AG04450 (cell line): ENCODE data around the gene SLIT3. TPM values are rescaled to one million over a fixed set of nuclear protein-coding genes. Genes with fewer than 3 reads are reported as not detected.

Experiments
- CTCF ChIA-PET: fragments of 300-600, 350-600 bp; formaldehyde crosslinking; extraction: SDS; loops from one replicate; lab custom pipeline; 2022; ENCODE audit warnings: antibody characterized with exemption, inconsistent platforms; lab: Charles Lee
- POLR2A ChIA-PET: fragments of 350-600 bp; formaldehyde crosslinking; extraction: SDS; loops from one replicate; lab custom pipeline; 2021; ENCODE audit warnings: antibody characterized with exemption, inconsistent platforms; lab: Yijun Ruan, JAX
- DNase-seq: peaks from one replicate; pipeline ENCODE4 v3.0.0-alpha.2; 2011; ENCODE audit warnings: low read depth, low spot score
- H3K27ac ChIP-seq: one replicate; pipeline ENCODE4 v1.5.1; 2012; ENCODE audit warnings: low read depth, low read length, control low read depth
- H3K27me3 ChIP-seq: one replicate; pipeline ENCODE4 v1.6.0; 2012; ENCODE audit warnings: low read length; ENCODE audit not compliant: control insufficient read depth, insufficient read depth
- H3K4me3 ChIP-seq: 2 replicates; pipeline ENCODE4 v1.5.1; 2011; ENCODE audit warnings: mild to moderate bottlenecking, low read depth, low read length, control low read depth
- H3K9me3 ChIP-seq: 2 replicates; pipeline ENCODE4 v1.5.1; 2012; ENCODE audit warnings: low read length; ENCODE audit not compliant: control insufficient read depth, insufficient read depth
- polyA plus RNA-seq: library from polyadenylated mRNA; depleted of rRNA; stranded (reverse); fragments of >200 nt; gene quantifications from 2 replicates; pipeline ENCODE4 v1.2.3, GENCODE V29; 2011
- TF ChIP-seq, protein P1 (sequence below): IDR thresholded peaks from 2 replicates; pipeline ENCODE4 v1.5.1; 2011; ENCODE audit warnings: low read depth, low read length, control low read depth, inconsistent platforms

Gene SLIT3
- polyA plus RNA-seq, 1 experiment: 0.26 TPM

DNA sequence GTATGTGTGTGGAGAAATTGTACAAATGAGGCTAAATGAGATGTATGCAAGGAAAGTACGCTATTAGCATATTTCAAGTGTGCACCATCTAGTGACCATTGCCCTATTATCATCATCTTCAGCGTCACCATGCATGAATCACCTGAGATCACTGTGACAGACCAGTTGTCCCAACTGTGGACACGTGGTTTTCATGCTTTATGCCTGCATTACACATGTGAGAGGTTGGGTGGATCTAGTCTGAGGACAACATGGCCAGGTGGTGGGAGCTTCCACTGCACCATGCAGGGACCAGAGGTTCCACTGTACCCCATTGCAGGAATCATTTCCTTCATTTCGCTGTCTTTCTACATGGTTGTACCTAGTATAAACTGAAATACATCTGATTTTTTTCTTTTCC lies 329.8 kb downstream of the SLIT3 start:
- Histone ChIP-seq H3K4me3 (no peak overlapping the region), H3K27ac (no peak overlapping the region), H3K9me3 (no peaks in the 10 kb centered on the region), H3K27me3 (no peaks in the 10 kb centered on the region)
- ChIA-PET CTCF (interaction anchor here (1.4 kb wide), 1 partner anchor 16 kb away, joined by 3 read pairs; no protein-coding TSS in a partner anchor), POLR2A (no interaction called here)
- TF ChIP-seq, protein P1, sequence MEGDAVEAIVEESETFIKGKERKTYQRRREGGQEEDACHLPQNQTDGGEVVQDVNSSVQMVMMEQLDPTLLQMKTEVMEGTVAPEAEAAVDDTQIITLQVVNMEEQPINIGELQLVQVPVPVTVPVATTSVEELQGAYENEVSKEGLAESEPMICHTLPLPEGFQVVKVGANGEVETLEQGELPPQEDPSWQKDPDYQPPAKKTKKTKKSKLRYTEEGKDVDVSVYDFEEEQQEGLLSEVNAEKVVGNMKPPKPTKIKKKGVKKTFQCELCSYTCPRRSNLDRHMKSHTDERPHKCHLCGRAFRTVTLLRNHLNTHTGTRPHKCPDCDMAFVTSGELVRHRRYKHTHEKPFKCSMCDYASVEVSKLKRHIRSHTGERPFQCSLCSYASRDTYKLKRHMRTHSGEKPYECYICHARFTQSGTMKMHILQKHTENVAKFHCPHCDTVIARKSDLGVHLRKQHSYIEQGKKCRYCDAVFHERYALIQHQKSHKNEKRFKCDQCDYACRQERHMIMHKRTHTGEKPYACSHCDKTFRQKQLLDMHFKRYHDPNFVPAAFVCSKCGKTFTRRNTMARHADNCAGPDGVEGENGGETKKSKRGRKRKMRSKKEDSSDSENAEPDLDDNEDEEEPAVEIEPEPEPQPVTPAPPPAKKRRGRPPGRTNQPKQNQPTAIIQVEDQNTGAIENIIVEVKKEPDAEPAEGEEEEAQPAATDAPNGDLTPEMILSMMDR: no peak
- no peak for DNase-seq

DNA sequence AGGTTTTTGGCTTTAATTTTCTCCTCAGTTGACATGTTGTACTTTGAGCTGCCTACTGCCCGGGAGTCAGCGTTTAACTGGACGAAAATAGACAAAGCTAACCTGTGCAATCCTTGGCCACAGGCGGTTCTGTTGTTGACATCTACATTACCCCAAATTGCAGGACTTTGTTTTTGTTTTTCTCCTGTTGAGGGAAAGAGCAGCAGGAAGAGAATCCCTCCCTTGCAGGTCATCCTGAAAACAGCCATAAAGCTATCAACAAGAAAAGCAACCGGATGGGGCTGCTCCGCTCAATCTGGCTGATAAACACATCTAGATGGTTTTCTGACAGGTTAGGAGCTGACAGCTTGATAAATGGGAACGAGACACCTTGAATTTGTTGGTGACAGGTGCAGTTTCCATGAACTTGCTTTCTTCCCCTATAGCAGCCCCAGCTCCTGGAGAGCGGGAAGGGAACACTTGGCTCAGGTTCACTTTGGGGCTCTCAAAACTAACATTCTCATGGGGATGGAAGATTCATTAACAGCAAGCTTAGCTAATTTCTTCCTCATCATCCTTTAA lies 331.5 kb downstream of the SLIT3 start:
- DNase-seq: no peak
- ChIA-PET CTCF (no interaction called here), POLR2A (no interaction called here)
- Histone ChIP-seq H3K27me3 (no peaks in the 10 kb centered on the region), H3K4me3 (no peak overlapping the region), H3K27ac (no peak overlapping the region), H3K9me3 (no peaks in the 10 kb centered on the region)
- TF ChIP-seq, protein P1: no peak

DNA sequence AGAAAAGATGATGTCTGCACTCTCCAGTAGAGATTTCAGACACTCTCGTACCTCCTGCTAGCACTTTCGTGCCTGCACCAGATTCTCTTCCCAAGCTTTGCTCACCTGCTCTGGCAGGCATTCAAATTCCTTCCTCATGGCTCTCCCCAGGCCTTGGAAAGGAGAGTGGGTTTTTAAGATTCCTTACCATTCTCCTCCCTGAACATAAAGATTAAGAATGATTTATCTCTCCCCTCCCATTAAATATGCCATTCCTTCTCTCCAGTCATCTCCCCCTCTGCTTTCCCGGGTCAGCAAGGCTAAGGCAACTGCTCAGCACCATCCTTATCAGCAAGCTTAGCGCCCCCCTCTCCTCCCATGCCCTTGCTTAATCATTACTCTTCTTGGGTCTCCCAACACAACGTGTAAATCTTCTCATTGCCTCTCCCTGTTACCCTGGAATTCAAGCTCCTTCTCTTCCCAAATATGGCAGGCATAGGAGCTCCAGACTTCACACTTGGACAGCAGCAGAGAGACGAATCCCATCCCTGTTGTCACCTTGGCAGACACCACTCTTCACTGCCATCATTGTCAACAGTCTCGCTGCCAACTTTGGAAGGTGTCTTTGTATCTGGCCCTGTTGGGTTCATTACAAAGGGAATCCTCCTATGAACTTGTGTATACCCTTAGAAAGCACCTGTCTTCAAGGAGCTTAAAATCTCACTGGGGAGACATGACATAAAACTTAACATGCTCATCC lies 332.9 kb downstream of the SLIT3 start:
- H3K9me3 ChIP-seq: no peaks in the 10 kb centered on the region
- no peak for DNase-seq
- POLR2A ChIA-PET: no interaction called here
- no peak overlapping the region for H3K27ac ChIP-seq
- no peaks in the 10 kb centered on the region for H3K27me3 ChIP-seq
- H3K4me3 ChIP-seq: no peak overlapping the region
- CTCF ChIA-PET: no interaction called here
- TF ChIP-seq, protein P1: no peak

DNA sequence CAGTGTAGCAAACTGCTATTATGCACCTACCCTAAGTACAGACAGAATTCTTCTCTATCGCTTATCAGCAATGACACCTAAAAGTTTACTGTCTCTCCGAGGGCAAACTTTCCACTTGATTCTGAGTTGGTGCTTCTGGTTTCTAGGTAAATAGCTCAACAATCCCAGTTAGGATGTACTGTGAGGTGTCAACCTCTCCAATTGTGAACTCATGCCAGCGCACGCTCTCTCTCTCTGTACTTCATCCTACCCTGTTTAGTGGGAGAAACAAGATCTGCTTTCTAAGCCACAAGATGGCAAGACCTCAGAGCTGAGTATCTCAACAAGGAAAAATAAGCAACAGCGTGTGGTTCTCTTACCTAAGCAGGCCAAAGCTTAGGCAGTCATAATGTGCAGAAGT lies 335.3 kb downstream of the SLIT3 start:
- ChIA-PET CTCF (interaction anchor here (1.2 kb wide), 1 partner anchor 18 kb away, joined by 3 read pairs; no protein-coding TSS in a partner anchor), POLR2A (no interaction called here)

DNA sequence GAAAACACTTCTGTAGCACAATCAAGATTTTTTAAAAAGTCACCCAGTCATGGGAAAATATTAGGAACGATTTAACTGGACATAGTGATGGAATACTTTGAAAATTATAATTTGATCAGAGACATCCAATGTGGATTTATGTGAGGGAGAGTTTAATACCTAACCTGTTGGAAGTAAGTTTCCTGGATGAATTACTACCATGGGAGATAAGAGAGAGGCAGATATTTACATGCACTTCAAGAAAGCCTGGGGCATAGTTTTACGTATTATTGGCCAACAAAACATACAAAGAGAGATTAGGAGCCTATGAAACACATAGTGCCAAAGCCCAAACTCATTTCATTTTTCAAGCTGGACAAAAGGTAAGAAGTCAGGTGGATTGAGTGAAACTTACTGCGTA lies 336.8 kb downstream of the SLIT3 start:
- Histone ChIP-seq H3K4me3 (no peak overlapping the region), H3K27ac (no peak overlapping the region), H3K9me3 (no peaks in the 10 kb centered on the region), H3K27me3 (no peaks in the 10 kb centered on the region)
- ChIA-PET POLR2A (no interaction called here), CTCF (no interaction called here)
- no peak for DNase-seq
- TF ChIP-seq, protein P1: no peak

More for the DNA sequence above, 335.3 kb downstream of the SLIT3 start:
- DNase-seq: no peak
- Histone ChIP-seq H3K9me3 (no peaks in the 10 kb centered on the region), H3K27ac (no peak overlapping the region), H3K4me3 (no peak overlapping the region), H3K27me3 (no peaks in the 10 kb centered on the region)
- TF ChIP-seq, protein P1: no peak
